GM19455 (cell line): ENCODE results near the gene REG4.
"Not testable (repeated sequence)": the region's sequence is repeated elsewhere in the genome, so short reads cannot be mapped to it uniquely, and the experiment has no call there.

ENCODE experiments used
- ATAC-seq: cut with Tn5 transposase; IDR thresholded peaks from one replicate; pipeline ENCODE4 v1.9.1; 2021; ENCODE audit not compliant: unreplicated experiment

REG4 gene

GRCh38 chr1:119808491-119808890, 2.8 kb downstream of the REG4 start:
- ATAC-seq, result no peak

DNA sequence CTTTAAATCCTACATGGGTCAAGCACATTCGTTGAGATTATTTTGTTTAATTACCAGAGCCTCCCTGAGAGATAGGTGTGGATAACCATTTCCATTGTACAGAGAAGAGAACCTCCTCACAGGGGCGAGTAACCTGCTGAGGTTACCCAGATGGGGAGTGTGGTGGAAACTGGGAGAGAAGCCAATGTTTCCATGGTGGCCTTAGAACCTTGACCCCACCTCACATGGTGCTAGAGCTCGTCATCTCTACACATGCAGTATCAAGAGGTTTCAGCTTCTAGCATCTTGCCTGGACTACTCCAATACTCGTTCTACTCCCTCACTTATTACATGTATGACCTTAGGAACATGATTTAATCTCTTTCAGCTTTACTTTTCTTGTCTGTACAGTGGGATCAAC, 4.8 kb downstream of the REG4 start:
- no peak for ATAC-seq

DNA sequence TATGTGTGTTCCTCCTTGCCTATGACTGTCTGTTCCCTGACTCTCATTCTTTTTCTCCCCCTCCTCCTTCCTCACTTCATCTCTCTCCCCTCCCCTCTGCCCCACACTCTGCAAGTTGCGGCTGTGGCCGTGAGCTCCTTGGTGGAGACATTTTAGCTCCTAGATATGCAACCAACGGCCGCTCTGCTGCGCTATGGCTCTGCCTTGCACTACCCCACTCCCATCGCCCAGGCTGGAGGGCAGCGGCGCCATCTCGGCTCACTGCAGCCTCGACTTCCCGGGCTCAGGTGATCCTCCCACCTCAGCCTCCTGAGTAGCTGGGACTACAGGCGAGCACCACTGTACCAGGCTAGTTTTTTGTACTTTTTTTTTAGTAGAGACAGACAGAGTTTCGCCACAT, 5.5 kb downstream of the REG4 start:
- ATAC-seq, result no peak

DNA sequence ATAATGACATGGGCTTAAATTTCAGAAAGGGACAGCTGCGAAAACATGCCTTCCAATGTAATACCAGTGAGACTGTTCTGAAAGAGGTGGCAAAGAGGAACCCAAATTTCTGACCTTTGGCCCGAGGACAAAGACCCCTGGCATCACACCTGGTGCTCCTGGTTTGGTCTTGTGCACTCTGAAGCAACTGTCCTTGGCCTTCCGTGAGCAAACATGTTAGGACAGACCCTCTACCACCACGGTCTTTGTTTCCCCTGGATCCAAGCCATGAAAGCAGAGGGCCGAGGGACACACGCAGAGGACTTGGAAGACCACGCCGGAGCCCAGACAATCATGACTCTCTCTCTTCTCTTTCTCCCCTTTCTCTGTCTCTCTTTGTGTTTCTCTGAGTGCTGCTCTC, 6.0 kb downstream of the REG4 start:
- ATAC-seq, result no peak

- no peak for ATAC-seq
These were observed 11.6 kb downstream of the REG4 start for GRCh38 chr1:119799599-119800177.

GRCh38 chr1:119799003-119799402, 12.3 kb downstream of the REG4 start:
- no peak for ATAC-seq

GRCh38 chr1:119797606-119798005, 13.7 kb downstream of the REG4 start:
- no peak for ATAC-seq

DNA sequence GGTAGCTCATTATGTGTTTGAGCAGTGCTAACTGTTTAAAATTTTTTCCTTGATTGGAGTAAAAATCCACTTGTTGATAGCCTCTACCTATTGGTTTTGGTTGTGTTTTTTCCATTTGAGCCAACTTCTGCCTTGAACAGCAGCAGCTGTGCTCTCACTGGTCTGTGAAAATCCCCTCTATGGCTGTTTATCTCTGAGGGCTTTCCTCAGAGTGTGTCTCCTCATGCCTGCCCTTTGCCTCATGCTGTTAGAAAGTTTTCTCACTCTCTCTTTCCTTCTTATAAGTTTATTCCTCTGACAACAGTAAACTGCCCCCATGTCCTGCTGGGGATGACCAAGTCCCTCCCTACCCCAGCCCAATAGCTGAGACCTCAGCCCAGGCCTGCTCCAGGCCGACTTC, 14.1 kb downstream of the REG4 start:
- no peak for ATAC-seq

GRCh38 chr1:119795261-119796200, 15.7 kb downstream of the REG4 start:
- ATAC-seq, result no peak

- no peak for ATAC-seq
These were observed 16.4 kb downstream of the REG4 start for GRCh38 chr1:119794876-119795240.

DNA sequence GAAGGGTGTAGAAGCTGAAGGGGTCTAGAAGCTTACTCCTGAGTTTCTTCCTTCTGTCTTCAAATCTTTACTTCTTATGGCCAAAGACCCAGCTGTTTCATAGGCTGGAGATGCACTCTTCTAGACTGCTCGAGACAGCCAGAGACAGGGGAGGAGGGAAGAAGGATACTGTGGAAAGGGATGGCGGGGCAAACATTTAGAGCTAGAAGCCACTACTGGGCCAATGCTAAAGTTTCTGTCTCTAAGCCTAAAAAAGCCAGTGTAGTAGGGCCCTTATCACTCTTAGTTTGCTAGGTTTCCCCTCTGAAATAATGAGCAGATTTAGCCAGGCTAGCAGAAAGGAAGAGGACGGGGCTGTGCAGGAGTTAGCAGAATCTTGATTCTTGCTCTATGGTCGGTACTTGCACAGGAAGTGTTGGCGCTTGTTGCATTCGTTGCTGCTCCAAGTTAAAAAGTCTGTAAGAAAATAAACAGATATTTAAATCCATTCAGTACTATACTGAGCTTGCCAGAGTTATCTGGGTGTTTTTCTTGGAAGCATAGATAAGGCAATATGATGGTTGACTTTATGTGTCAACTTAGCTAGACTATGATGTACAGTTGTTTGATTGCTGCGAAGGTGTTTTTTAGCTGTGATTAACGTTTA, 16.9 kb downstream of the REG4 start:
- ATAC-seq, result no peak

- no peak for ATAC-seq
These were observed 19.9 kb downstream of the REG4 start for GRCh38 chr1:119791377-119791776.

GRCh38 chr1:119790451-119791198, 20.6 kb downstream of the REG4 start:
- no peak for ATAC-seq

- no peak for ATAC-seq
These were observed 23.5 kb downstream of the REG4 start for GRCh38 chr1:119787776-119788175.

DNA sequence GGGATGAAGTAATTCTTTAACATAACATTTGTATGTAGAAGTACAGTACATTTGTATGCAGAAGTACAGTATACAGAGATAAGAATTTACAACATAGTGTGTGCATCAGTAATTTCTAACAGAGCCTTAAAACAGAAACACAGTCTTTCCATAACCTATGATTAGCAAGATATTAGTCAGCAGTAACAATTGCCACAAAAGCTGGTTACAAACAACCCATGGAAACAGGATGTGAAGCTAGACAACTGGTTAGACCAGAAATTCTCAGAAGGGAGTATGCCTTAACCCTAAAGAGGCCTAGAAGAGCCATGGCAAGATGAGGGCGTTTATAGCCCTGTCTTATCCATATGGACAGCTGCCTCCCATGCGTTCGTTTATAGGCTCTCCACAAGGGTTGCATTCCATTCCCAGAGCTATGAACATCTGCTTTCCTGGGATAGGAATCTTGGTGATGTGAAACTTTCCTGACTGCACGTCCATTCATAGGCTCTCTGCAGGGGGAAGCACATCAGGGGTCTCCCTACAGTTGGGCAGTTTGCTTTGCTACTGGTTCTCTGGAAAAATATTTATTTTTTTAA, 24.7 kb downstream of the REG4 start:
- not testable (repeated sequence) for ATAC-seq

- ATAC-seq, result not testable (repeated sequence)
These were observed 25.2 kb downstream of the REG4 start for GRCh38 chr1:119786046-119786445.

- no peak for ATAC-seq
These were observed 27.0 kb downstream of the REG4 start for GRCh38 chr1:119784191-119784781.

DNA sequence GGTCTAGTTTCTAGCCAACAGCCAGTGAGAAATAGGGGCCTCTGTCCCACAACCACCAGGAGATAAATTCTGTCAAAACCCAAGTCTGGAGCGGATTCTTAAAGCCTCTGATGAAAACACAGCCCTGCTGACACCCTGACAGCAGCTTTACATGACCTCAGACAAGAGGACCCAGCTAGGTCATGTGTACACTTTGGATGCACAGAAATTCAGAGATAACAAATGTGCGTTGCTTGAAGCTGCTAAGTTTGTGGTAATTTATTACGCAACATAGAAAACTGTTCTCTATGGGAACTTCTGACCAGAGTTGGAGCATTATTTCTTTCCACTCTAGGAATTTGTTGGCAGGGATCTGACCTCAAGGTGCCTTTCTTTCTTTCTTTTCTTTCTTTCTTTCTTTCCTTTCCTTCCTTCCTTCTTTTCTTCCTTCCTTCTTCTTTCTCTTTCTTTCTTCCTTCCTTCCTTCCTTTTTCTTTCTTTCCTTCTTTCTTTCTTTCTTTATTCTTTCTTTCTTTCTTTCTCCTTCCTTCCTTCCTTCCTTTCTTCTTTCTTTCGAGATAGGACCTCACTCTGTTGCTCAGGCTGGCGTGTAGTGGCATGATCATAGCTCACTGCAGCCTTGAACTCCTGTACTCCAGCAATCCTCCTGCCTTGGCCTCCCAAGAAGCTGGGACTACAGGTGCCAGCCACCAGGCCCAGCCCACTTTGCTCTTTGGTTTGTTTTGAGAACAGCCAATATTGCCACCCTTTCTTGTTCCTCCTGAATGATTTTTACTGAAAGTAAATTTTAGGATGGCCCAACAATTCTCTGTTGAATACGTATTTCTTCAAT, 27.7 kb downstream of the REG4 start:
- no peak for ATAC-seq

DNA sequence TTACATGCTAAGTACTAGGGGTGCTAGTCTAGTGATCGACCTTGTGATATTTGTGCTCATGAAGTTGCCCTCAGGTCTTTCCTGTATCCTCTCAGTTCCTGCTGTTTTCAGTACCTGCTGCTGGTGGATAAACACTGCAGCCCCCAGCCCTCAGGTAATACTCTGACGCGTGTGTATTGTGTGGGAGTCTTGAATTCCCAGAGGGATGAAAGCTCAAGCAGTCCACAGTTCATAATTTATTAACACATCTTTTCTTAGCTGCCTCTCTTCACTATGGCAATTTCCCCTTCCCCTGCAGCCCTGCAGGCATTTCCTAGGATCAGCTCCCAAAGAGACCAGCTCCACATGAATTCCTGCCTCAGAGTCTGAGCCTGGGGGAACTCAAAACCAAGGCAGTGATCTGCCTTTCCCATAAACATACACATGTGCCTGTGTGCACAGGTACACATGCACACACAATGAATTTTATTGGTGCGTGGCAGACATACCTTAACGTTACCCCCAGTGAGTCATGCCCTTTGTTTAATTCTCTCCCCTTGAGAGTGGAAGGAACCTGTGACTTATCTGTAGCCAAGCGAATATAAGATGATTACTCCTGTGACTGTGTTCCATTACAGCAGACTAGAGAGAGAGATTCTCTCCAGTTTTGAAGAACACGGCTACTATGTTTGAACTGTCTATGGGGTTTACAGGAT, 28.5 kb downstream of the REG4 start:
- ATAC-seq, result no peak
